GM21515 (cell line): Measurements from ENCODE around the gene MCRIP1.

Source experiments
- ATAC-seq: cut with Tn5 transposase; IDR thresholded peaks from one replicate; pipeline ENCODE4 v1.9.1; 2021; ENCODE audit not compliant: unreplicated experiment

The MCRIP1 gene

GRCh38 chr17:81821603-81822311 lies 11.3 kb downstream of the MCRIP1 start:
- no peak for ATAC-seq

- ATAC-seq, result no peak
Measured at GRCh38 chr17:81821147-81821546, 11.9 kb downstream of the MCRIP1 start.

- ATAC-seq, result no peak
Measured at GRCh38 chr17:81819708-81820107, 13.4 kb downstream of the MCRIP1 start.

GRCh38 chr17:81817758-81818147 lies 15.3 kb downstream of the MCRIP1 start:
- ATAC-seq, result no peak

- ATAC-seq, result no peak
Measured at GRCh38 chr17:81815646-81815986, 17.5 kb downstream of the MCRIP1 start.

- no peak for ATAC-seq
Measured at GRCh38 chr17:81814748-81815645, 18.1 kb downstream of the MCRIP1 start.

- ATAC-seq, result no peak
Measured at GRCh38 chr17:81813861-81814683, 19.0 kb downstream of the MCRIP1 start.

GRCh38 chr17:81813371-81813684 lies 19.8 kb downstream of the MCRIP1 start:
- ATAC-seq, result no peak

- no peak for ATAC-seq
Measured at GRCh38 chr17:81812571-81813370, 20.3 kb downstream of the MCRIP1 start.

- ATAC-seq, result no peak
Measured at GRCh38 chr17:81811705-81812570, 21.2 kb downstream of the MCRIP1 start.

GRCh38 chr17:81810892-81811704 lies 22.0 kb downstream of the MCRIP1 start:
- no peak for ATAC-seq

GRCh38 chr17:81810476-81810875 lies 22.6 kb downstream of the MCRIP1 start:
- ATAC-seq, result no peak

- ATAC-seq, result no peak
Measured at GRCh38 chr17:81809556-81809998, 23.5 kb downstream of the MCRIP1 start.

GRCh38 chr17:81808778-81809555 lies 24.1 kb downstream of the MCRIP1 start:
- ATAC-seq, result no peak

- no peak for ATAC-seq
Measured at GRCh38 chr17:81807839-81808238, 25.3 kb downstream of the MCRIP1 start.

- no peak for ATAC-seq
Measured at GRCh38 chr17:81807210-81807719, 25.8 kb downstream of the MCRIP1 start.

GRCh38 chr17:81806461-81807209 lies 26.5 kb downstream of the MCRIP1 start:
- ATAC-seq, result no peak
